Testis (tissue), 2 donors: ENCODE measurements around the gene CASP1.

Experiments
- POLR2A ChIP-seq: fragments of 450-650 bp; IDR thresholded peaks from one replicate; pipeline ENCODE4 v1.6.1; 2017; ENCODE audit warnings: antibody characterized with exemption, mild to moderate bottlenecking, moderate library complexity
- TF ChIP-seq, protein P1 (sequence below), 3 experiments: fragments of 450-650 bp in 2 of 3; fragments of 200-600 bp in 1 of 3; sonication (generic) in 1 of 3; IDR thresholded peaks; one replicate each; pipeline ENCODE4 v1.5.1; 2016 to 2019; ENCODE audit warnings: antibody characterized with exemption in 3 of 3, mild to moderate bottlenecking in 2 of 3, moderate library complexity in 1 of 3

DNA sequence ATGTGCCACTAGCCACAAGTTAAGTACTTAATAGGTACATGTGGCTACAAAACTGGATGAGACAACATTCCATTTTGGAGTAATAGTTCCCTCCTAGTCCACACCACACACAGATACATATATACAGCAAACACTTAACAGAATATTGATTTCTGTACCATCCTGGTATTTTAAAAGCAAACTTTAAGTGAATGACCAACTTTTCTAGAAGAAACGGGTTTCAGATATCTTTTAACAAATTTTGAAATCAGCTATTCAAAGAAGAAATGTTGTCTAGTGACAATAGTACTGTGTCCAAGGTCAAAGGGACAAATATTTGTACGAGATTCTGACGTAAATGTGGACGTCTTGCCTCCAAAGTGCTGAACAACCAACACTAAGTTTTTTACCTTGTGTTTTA, 22.5 kb upstream of the CASP1 start:
- no peak for TF ChIP-seq POLR2A
- TF ChIP-seq, protein P1, sequence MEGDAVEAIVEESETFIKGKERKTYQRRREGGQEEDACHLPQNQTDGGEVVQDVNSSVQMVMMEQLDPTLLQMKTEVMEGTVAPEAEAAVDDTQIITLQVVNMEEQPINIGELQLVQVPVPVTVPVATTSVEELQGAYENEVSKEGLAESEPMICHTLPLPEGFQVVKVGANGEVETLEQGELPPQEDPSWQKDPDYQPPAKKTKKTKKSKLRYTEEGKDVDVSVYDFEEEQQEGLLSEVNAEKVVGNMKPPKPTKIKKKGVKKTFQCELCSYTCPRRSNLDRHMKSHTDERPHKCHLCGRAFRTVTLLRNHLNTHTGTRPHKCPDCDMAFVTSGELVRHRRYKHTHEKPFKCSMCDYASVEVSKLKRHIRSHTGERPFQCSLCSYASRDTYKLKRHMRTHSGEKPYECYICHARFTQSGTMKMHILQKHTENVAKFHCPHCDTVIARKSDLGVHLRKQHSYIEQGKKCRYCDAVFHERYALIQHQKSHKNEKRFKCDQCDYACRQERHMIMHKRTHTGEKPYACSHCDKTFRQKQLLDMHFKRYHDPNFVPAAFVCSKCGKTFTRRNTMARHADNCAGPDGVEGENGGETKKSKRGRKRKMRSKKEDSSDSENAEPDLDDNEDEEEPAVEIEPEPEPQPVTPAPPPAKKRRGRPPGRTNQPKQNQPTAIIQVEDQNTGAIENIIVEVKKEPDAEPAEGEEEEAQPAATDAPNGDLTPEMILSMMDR (IDR thresholded peaks at IDR 0.05): no peak
